ENCODE data around the gene DEGS2. TPM values are rescaled to one million over a fixed set of nuclear protein-coding genes. Genes with fewer than 3 reads are reported as not detected.

DEGS2 gene
- total and polyA plus RNA-seq, 2 of the 13 experiments (the other 11 are each of a cell fraction or from before 2014, with no cell fraction given): 0.09 TPM

GRCh38 chr14:100203962-100204834 is 44.8 kb upstream of the DEGS2 start (continued):
- peak; percentile 58; the same call in 1 of the 2 replicates for TF ChIP-seq ATF2 (CRISPR knock-in tag; IDR thresholded peaks at IDR 0.05)
- 0 out of 2 replicates have a peak, but pooled peaks have one; percentile 19 for TF ChIP-seq ZNF691 (CRISPR knock-in tag; IDR thresholded peaks at IDR 0.05; ENCODE audit: borderline replicate concordance, low read depth)
- 0 out of 2 replicates have a peak, but pooled peaks have one; percentile 28 for TF ChIP-seq JUND (CRISPR knock-in tag; IDR thresholded peaks at IDR 0.05)
- TF ChIP-seq ZSCAN5A (CRISPR knock-in tag; IDR thresholded peaks at IDR 0.05; ENCODE audit: borderline replicate concordance): no peak
- peak; percentile 48; the same call in 1 of the 2 replicates for TF ChIP-seq GATAD1 (CRISPR knock-in tag; IDR thresholded peaks at IDR 0.05)
- no peak for TF ChIP-seq RFX3 (CRISPR knock-in tag; IDR thresholded peaks at IDR 0.05)
- no peak for TF ChIP-seq SNAPC4 (CRISPR knock-in tag; IDR thresholded peaks at IDR 0.05)
- no peak for TF ChIP-seq ERF (CRISPR knock-in tag; IDR thresholded peaks at IDR 0.05)
- TF ChIP-seq SIN3B (IDR thresholded peaks at IDR 0.05; ENCODE audit: low read length): no peak
- TF ChIP-seq ZBTB14 (CRISPR knock-in tag; IDR thresholded peaks at IDR 0.05): no peak
- no peak for TF ChIP-seq HOXA7 (CRISPR knock-in tag; IDR thresholded peaks at IDR 0.05)
- TF ChIP-seq ZHX1 (CRISPR knock-in tag; IDR thresholded peaks at IDR 0.05; ENCODE audit: low read depth): peak; percentile 43; the same call in 1 of the 2 replicates
- peak; percentile 65; the same call in 1 of the 2 replicates for TF ChIP-seq ZKSCAN8 (CRISPR knock-in tag; IDR thresholded peaks at IDR 0.05; ENCODE audit: borderline replicate concordance)
- TF ChIP-seq ZNF547 (CRISPR knock-in tag; IDR thresholded peaks at IDR 0.05): no peak
- no peak for TF ChIP-seq ZSCAN21 (CRISPR knock-in tag; IDR thresholded peaks at IDR 0.05; ENCODE audit: borderline replicate concordance)

Measured in HepG2 (cell line).